ENCODE measurements around the gene MMRN2.

- TF ChIP-seq RAD21 (IDR thresholded peaks at IDR 0.05; ENCODE audit: low read depth) = no peak
- TF ChIP-seq TAF1 (IDR thresholded peaks at IDR 0.05; ENCODE audit: low read depth) = no peak
- no peak for TF ChIP-seq NFIC (IDR thresholded peaks at IDR 0.05)
These were observed 68.6 kb downstream of the MMRN2 start for GRCh38 chr10:86888585-86889381.

Measured in Ishikawa (cell line).